PC-9 (cell line): ENCODE measurements around the gene KIAA1671. TPM values are rescaled to one million over a fixed set of nuclear protein-coding genes. Genes with fewer than 3 reads are reported as not detected.

ENCODE experiments used
- BruUV-seq: library from RNA; stranded (reverse); fragments of 400-500 nt; replicated peaks from 2 replicates; lab custom pipeline; 2021; lab: Mats Ljungman, UMichigan
- CTCF ChIA-PET: fragments of 300-600 bp; sonication (Branson Sonifier 250); formaldehyde crosslinking; loops from one replicate; lab custom pipeline; 2022; ENCODE audit warnings: antibody characterized with exemption; lab: Charles Lee
- POLR2A ChIA-PET: fragments of 300-600 bp; sonication (Branson Sonifier 250); formaldehyde crosslinking; loops from one replicate; lab custom pipeline; 2022; ENCODE audit warnings: antibody characterized with exemption; ENCODE audit not compliant: unreplicated experiment; lab: Charles Lee
- DNase-seq, 2 experiments: peaks; one replicate each; pipeline versions ENCODE4 v3.0.0 to v3.0.0-alpha.2; 2015 to 2022; ENCODE audit warnings: mixed read lengths in 1 of 2
- H2AFZ ChIP-seq: fragments of 200-600 bp; sonication (generic); 2 replicates; pipeline ENCODE4 v1.8.1; 2017; ENCODE audit warnings: antibody characterized with exemption
- H3F3A ChIP-seq: fragments of 200-600 bp; sonication (generic); 2 replicates; pipeline ENCODE4 v1.8.1; 2017; ENCODE audit warnings: antibody characterized with exemption, mild to moderate bottlenecking, low read depth; ENCODE audit not compliant: insufficient read depth
- H3K27ac ChIP-seq: fragments of 200-600 bp; sonication (generic); 2 replicates; pipeline ENCODE4 v1.6.1; 2016; ENCODE audit warnings: mixed run types
- H3K27me3 ChIP-seq: fragments of 200-600 bp; sonication (generic); 2 replicates; pipeline ENCODE4 v1.6.1; 2016; ENCODE audit warnings: low read depth, mixed run types; ENCODE audit not compliant: insufficient read depth
- H3K36me3 ChIP-seq: fragments of 200-600 bp; sonication (generic); 2 replicates; pipeline ENCODE4 v1.6.1; 2016; ENCODE audit warnings: low read depth, mixed run types
- H3K4me1 ChIP-seq: fragments of 200-600 bp; sonication (generic); replicated peaks from 2 replicates; pipeline ENCODE4 v1.6.1; 2016; ENCODE audit warnings: mixed run types; ENCODE audit not compliant: insufficient read depth
- H3K4me2 ChIP-seq: fragments of 200-600 bp; sonication (generic); 2 replicates; pipeline ENCODE4 v1.6.1; 2017; ENCODE audit warnings: mixed run types
- H3K4me3 ChIP-seq: fragments of 200-600 bp; sonication (generic); 2 replicates; pipeline ENCODE4 v1.6.1; 2016; ENCODE audit warnings: mixed run types
- H3K79me2 ChIP-seq: fragments of 200-600 bp; sonication (generic); 2 replicates; pipeline ENCODE4 v1.6.1; 2017; ENCODE audit warnings: low read depth, mixed run types
- H3K9me2 ChIP-seq: fragments of 200-600 bp; sonication (generic); 2 replicates; pipeline ENCODE4 v1.8.1; 2017; ENCODE audit warnings: mild to moderate bottlenecking; ENCODE audit not compliant: insufficient read depth
- H3K9me3 ChIP-seq: fragments of 200-600 bp; sonication (generic); 2 replicates; pipeline ENCODE4 v1.8.1; 2016; ENCODE audit warnings: low read depth; ENCODE audit not compliant: insufficient read depth
- H4K20me1 ChIP-seq: fragments of 200-600 bp; sonication (generic); 2 replicates; pipeline ENCODE4 v1.8.1; 2017; ENCODE audit not compliant: insufficient read depth
- EZH2 ChIP-seq: fragments of 200-600 bp; sonication (generic); IDR thresholded peaks from 2 replicates; pipeline ENCODE4 v1.8.0; 2017; ENCODE audit warnings: antibody characterized with exemption, low read depth
- intact Hi-C: fragments of 100-400 bp; cut with micrococcal nuclease; formaldehyde crosslinking; loops from one replicate; pipeline ENCODE4 v1.10.0; 2022; ENCODE audit not compliant: unreplicated experiment
- total RNA-seq: library from RNA; stranded (reverse); gene quantifications from 2 replicates; pipeline ENCODE4 v1.2.3, GENCODE V29; 2021
- TF ChIP-seq, protein P1 (sequence below): fragments of 200-600 bp; sonication (generic); conservative IDR thresholded peaks from 2 replicates; pipeline ENCODE4 v1.6.1; 2017; ENCODE audit warnings: mixed run types, antibody characterized with exemption, mild to moderate bottlenecking, moderate library complexity

KIAA1671 gene
- total RNA-seq, 1 experiment from 2014 or later, result 44.3 TPM

DNA sequence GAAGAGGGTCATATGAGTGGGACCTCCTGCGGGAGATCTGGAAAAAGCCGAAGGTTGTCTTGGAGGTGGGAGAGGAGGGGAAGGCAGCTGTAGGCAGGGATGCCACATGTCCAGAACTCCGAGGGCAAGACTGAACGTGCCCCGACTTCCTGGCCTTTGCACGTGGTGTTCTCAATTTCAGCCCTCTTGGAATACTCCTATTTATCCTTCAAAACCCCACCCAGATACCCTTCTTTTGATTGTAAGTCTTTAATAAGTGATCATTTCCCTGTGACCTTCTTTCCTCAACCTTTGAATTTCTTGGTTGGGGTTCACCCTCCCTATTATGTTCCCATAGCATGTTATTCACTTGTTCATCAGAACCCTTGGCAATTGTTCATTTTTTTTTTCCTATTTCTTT, 151.9 kb downstream of the KIAA1671 start:
- peaks cover 4% of the 10 kb centered on the region; the same call in 1 of the 2 replicates for H3F3A ChIP-seq
- H3K27ac ChIP-seq, result no peak overlapping the region
- POLR2A ChIA-PET, result no interaction called here
- intact Hi-C loops, result no loop called here
- no peak overlapping the region for H3K4me3 ChIP-seq
- CTCF ChIA-PET, result no interaction called here
- no peaks in the 10 kb centered on the region for H3K79me2 ChIP-seq
- no peak for DNase-seq
- H3K4me2 ChIP-seq, result no peak overlapping the region
- no peaks in the 10 kb centered on the region for H3K4me1 ChIP-seq
- H2AFZ ChIP-seq, result no peak overlapping the region
- H3K9me3 ChIP-seq, result no peaks in the 10 kb centered on the region
- H3K27me3 ChIP-seq, result no peaks in the 10 kb centered on the region
- no peaks in the 10 kb centered on the region for H3K36me3 ChIP-seq
- H4K20me1 ChIP-seq, result peaks cover 3% of the 10 kb centered on the region; the same call in 1 of the 2 replicates
- no peaks in the 10 kb centered on the region for H3K9me2 ChIP-seq
- BruUV-seq, result no TSS peak
- TF ChIP-seq EZH2, result no peak
- TF ChIP-seq, protein P1, sequence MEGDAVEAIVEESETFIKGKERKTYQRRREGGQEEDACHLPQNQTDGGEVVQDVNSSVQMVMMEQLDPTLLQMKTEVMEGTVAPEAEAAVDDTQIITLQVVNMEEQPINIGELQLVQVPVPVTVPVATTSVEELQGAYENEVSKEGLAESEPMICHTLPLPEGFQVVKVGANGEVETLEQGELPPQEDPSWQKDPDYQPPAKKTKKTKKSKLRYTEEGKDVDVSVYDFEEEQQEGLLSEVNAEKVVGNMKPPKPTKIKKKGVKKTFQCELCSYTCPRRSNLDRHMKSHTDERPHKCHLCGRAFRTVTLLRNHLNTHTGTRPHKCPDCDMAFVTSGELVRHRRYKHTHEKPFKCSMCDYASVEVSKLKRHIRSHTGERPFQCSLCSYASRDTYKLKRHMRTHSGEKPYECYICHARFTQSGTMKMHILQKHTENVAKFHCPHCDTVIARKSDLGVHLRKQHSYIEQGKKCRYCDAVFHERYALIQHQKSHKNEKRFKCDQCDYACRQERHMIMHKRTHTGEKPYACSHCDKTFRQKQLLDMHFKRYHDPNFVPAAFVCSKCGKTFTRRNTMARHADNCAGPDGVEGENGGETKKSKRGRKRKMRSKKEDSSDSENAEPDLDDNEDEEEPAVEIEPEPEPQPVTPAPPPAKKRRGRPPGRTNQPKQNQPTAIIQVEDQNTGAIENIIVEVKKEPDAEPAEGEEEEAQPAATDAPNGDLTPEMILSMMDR, result no peak

DNA sequence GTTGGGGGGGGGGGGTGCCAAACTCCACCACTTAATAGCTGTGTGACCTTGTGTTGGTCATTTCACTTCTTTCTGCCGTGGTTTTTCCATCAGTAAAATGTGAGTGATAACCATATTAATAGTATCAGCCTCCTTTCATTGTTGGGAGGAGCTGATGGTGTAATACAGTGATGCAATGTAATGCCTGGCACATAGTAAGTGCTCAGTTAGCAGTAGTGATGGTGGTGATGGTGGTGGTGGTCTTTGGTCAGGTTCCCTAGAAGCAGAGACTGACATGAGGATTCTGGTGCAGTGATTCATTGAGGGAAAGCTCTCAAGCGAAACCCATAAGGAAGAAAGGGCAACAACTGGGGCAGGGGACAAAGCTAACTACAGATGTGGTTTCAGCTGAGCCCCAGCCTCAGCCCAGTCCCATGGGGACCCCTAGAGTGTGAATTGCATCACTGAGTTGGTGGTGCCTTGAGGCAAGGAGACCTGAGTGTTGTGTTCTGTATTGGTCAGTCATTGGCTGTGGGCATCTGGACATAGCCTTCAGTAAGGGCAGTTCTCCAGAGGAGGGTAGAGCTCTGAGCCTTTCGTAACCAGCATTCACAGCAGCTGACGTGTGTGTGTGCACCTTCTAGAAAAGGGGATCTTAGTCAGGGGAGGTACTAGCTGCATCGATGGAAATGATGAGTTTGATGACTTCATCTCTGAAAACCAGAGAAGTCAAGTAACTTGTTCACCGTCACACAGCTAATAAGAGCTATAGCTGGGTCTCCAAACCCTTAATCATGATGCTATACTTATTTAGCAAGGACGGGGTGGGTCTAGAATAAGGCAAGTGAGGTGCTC, 153.5 kb downstream of the KIAA1671 start:
- no peak overlapping the region for H2AFZ ChIP-seq
- no peaks in the 10 kb centered on the region for H3K27me3 ChIP-seq
- DNase-seq, result no peak
- peaks cover 3% of the 10 kb centered on the region; the same call in 1 of the 2 replicates for H4K20me1 ChIP-seq
- TF ChIP-seq EZH2, result no peak
- TF ChIP-seq, protein P1, result no peak
- intact Hi-C loops, result no loop called here
- H3K4me2 ChIP-seq, result no peak overlapping the region
- ChIA-PET CTCF (no interaction called here), POLR2A (no interaction called here)
- no peak overlapping the region for H3K27ac ChIP-seq
- no peak overlapping the region for H3K4me3 ChIP-seq
- BruUV-seq, result no TSS peak
- no peaks in the 10 kb centered on the region for H3K9me3 ChIP-seq
- no peaks in the 10 kb centered on the region for H3K4me1 ChIP-seq
- no peaks in the 10 kb centered on the region for H3K79me2 ChIP-seq
- no peaks in the 10 kb centered on the region for H3K9me2 ChIP-seq
- no peaks in the 10 kb centered on the region for H3K36me3 ChIP-seq
- H3F3A ChIP-seq, result peaks cover 11% of the 10 kb centered on the region; the same call in 1 of the 2 replicates

DNA sequence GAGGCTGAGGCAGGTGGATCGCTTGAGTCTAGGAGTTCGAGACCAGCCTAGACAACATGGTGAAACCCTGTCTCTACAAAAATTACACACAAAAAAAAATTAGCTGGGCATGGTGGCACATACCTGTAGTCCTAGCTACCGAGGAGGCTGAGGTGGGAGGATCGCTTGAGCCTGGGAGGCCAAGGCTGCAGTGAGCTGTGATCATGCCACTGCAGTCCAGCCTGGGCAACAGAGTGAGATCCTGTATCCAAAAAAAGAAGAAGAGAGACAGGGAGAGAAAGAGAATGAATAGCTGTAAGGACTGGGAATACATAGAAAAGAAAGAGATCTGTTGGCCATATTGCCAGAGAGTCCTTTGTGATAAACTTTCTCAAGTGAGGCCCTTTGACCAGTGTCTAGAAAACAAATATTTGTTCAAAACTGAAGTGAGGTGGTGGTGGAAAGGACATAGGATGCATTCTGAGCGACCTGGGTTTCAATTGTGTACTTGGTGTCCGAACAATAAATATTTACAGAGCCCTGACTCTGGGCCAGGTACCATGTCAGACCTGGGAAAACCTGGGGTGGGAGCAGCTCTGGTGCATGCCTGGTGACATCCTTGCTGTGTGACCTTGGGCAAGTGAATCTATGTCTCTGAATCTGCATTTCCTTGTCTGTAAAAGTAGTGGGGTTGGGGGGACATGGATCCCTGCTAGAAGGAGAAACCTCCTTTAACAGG, 157.5 kb downstream of the KIAA1671 start:
- H3K4me3 ChIP-seq, result no peak overlapping the region
- H3K9me2 ChIP-seq, result no peaks in the 10 kb centered on the region
- peaks cover 9% of the 10 kb centered on the region; the same call in 1 of the 2 replicates for H3F3A ChIP-seq
- POLR2A ChIA-PET, result no interaction called here
- no peak overlapping the region for H2AFZ ChIP-seq
- no peaks in the 10 kb centered on the region for H3K36me3 ChIP-seq
- H3K27me3 ChIP-seq, result no peaks in the 10 kb centered on the region
- TF ChIP-seq, protein P1, result no peak
- H3K9me3 ChIP-seq, result no peaks in the 10 kb centered on the region
- BruUV-seq, result no TSS peak
- no peaks in the 10 kb centered on the region; the same call in 1 of the 2 replicates for H3K79me2 ChIP-seq
- no peak for DNase-seq
- H3K4me1 ChIP-seq, result peaks cover 5% of the 10 kb centered on the region
- H3K27ac ChIP-seq, result no peak overlapping the region
- CTCF ChIA-PET, result interaction anchor here (0.6 kb wide), 1 partner anchor 59 kb away, joined by 3 read pairs; no protein-coding TSS in a partner anchor
- H3K4me2 ChIP-seq, result peak overlapping the region; percentile 93; the same call in 1 of the 2 replicates
- intact Hi-C loops, result loop anchor here (2.0 to 5.0 kb wide), 2 partner anchors 42 to 171 kb away; no protein-coding TSS in a partner anchor
- H4K20me1 ChIP-seq, result peaks cover 6% of the 10 kb centered on the region; the same call in 1 of the 2 replicates
